Panc1 (cell line): ENCODE measurements around the gene LARP1. TPM values are rescaled to one million over a fixed set of nuclear protein-coding genes. Genes with fewer than 3 reads are reported as not detected.

ENCODE experiments used
- ATAC-seq: fragments of 200-7000 bp; cut with Tn5 transposase; 2 replicates; pipeline ENCODE4 v1.9.1; 2020; ENCODE audit warnings: mild to moderate bottlenecking, moderate library complexity
- BruUV-seq: library from RNA; stranded (reverse); fragments of 400-500 nt; replicated peaks from 2 replicates; lab custom pipeline; 2021; lab: Mats Ljungman, UMichigan
- CTCF ChIA-PET: fragments of 300-600 bp; sonication (Branson Sonifier 250); formaldehyde crosslinking; loops from one replicate; lab custom pipeline; 2022; ENCODE audit warnings: antibody characterized with exemption; lab: Charles Lee
- POLR2A ChIA-PET: fragments of 300-600 bp; sonication (Branson Sonifier 250); formaldehyde crosslinking; loops from one replicate; lab custom pipeline; 2022; ENCODE audit warnings: antibody characterized with exemption; lab: Charles Lee
- DNase-seq: peaks from one replicate; pipeline ENCODE4 v3.0.0-alpha.2; 2010; ENCODE audit warnings: low read depth, low spot score
- H3K27ac ChIP-seq: 2 replicates; pipeline ENCODE4 v1.5.1; 2011; ENCODE audit warnings: mild to moderate bottlenecking, low read length, inconsistent platforms
- H3K27me3 ChIP-seq: fragments of 200-500 bp; sonication (Bioruptor generic); 2 replicates; pipeline ENCODE4 v1.6.0; 2014; ENCODE audit warnings: low read length, inconsistent platforms; ENCODE audit not compliant: control insufficient read depth, insufficient read depth
- H3K36me3 ChIP-seq: fragments of 200-500 bp; sonication (Bioruptor generic); 2 replicates; pipeline ENCODE4 v1.5.1; 2014; ENCODE audit warnings: inconsistent platforms, mild to moderate bottlenecking, low read length, moderate library complexity; ENCODE audit not compliant: control insufficient read depth, insufficient read depth
- H3K4me1 ChIP-seq: 2 replicates; pipeline ENCODE4 v1.5.1; 2011; ENCODE audit warnings: inconsistent platforms, mild to moderate bottlenecking, low read length, moderate library complexity; ENCODE audit not compliant: control insufficient read depth, insufficient read depth
- H3K4me3 ChIP-seq, 2 experiments: 2 replicates each; pipeline ENCODE4 v1.5.1; 2011 to 2012; ENCODE audit warnings: low read depth in 2 of 2, low read length in 2 of 2, mild to moderate bottlenecking in 2 of 2, inconsistent platforms in 1 of 2, moderate library complexity in 1 of 2
- H3K9me3 ChIP-seq: fragments of 200-500 bp; sonication (Bioruptor generic); 2 replicates; pipeline ENCODE4 v1.5.1; 2014; ENCODE audit warnings: low read depth, mild to moderate bottlenecking, inconsistent platforms, low read length, moderate library complexity; ENCODE audit not compliant: control insufficient read depth, insufficient read depth
- POLR2AphosphoS5 ChIP-seq: IDR thresholded peaks from 2 replicates; pipeline ENCODE4 v1.6.1; 2012; ENCODE audit warnings: mild to moderate bottlenecking, low read depth, low read length, moderate library complexity
- REST ChIP-seq, 2 experiments: IDR thresholded peaks; 2 replicates each; pipeline ENCODE4 v1.6.1; 2011 to 2012; ENCODE audit warnings: low read depth in 2 of 2, control low read depth in 1 of 2, low read length in 1 of 2, mild to moderate bottlenecking in 1 of 2, moderate library complexity in 1 of 2; ENCODE audit not compliant: insufficient read depth in 1 of 2
- SIN3A ChIP-seq: IDR thresholded peaks from 2 replicates; pipeline ENCODE4 v1.6.1; 2012; ENCODE audit warnings: low read depth, mild to moderate bottlenecking, low read length, moderate library complexity, borderline replicate concordance; ENCODE audit not compliant: insufficient read depth
- TCF7L2 ChIP-seq: IDR thresholded peaks from 2 replicates; pipeline ENCODE4 v1.6.1; 2011; ENCODE audit warnings: mild to moderate bottlenecking, low read depth, low read length, inconsistent platforms
- in situ Hi-C: cut with HindIII; loops from 2 replicates; pipeline ENCODE4 v1.10.0; 2016; ENCODE audit warnings: low sequenced_read_pairs, low pct_unique_long_range_greater_than_20kb
- intact Hi-C: fragments of 100-400 bp; cut with micrococcal nuclease; formaldehyde crosslinking; loops from one replicate; pipeline ENCODE4 v1.10.0; 2022; ENCODE audit not compliant: unreplicated experiment
- total RNA-seq: library from RNA; stranded (reverse); gene quantifications from one replicate; pipeline ENCODE4 v1.2.1, GENCODE V29; 2021; ENCODE audit not compliant: unreplicated experiment
- TF ChIP-seq, protein P1 (sequence below): fragments of 450-650 bp; IDR thresholded peaks from 2 replicates; pipeline ENCODE4 v1.5.1; 2017; ENCODE audit warnings: mild to moderate bottlenecking

LARP1 gene
- total RNA-seq, 1 experiment from 2014 or later, result 325 TPM

DNA sequence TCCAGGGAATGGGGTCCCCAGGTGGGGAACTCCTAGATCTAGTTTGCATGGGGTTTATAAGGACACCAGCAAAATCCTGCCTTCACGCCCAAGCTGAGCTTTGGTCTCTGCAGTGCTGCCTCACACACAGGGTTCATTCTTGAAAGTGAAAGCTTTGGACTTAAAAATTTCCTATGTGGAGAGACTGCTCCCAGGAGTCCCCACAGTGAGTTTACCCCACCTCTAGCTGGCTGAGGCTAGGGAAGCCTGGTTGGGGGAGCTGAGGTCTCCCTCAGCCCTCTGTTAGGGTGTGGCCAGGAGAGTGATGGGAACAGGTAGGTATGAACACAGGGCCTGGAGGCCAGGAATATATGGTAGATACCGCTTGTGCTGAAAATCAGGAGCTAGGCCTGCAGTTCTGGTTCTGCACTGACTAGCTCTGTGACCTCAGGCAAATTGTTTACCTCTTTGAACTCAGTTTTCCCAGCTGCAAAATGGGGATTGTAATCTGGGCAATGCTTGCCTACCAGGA lies 41.5 kb upstream of the LARP1 start:
- intact Hi-C loops, result no loop called here
- ATAC-seq (peak; percentile 46), DNase-seq (no peak)
- peaks cover 29% of the 10 kb centered on the region for H3K4me1 ChIP-seq
- no peaks in the 10 kb centered on the region for H3K27me3 ChIP-seq
- ChIA-PET CTCF (no interaction called here), POLR2A (no interaction called here)
- no peaks in the 10 kb centered on the region for H3K36me3 ChIP-seq
- no peak overlapping the region for H3K4me3 ChIP-seq
- TF ChIP-seq TCF7L2 (no peak), SIN3A (no peak), REST (IDR thresholded peaks at IDR 0.05; ENCODE audit: insufficient read depth in 1 of 2, low read depth in 2 of 2, low read length in 1 of 2) (no peak), POLR2AphosphoS5 (no peak)
- TF ChIP-seq, protein P1, sequence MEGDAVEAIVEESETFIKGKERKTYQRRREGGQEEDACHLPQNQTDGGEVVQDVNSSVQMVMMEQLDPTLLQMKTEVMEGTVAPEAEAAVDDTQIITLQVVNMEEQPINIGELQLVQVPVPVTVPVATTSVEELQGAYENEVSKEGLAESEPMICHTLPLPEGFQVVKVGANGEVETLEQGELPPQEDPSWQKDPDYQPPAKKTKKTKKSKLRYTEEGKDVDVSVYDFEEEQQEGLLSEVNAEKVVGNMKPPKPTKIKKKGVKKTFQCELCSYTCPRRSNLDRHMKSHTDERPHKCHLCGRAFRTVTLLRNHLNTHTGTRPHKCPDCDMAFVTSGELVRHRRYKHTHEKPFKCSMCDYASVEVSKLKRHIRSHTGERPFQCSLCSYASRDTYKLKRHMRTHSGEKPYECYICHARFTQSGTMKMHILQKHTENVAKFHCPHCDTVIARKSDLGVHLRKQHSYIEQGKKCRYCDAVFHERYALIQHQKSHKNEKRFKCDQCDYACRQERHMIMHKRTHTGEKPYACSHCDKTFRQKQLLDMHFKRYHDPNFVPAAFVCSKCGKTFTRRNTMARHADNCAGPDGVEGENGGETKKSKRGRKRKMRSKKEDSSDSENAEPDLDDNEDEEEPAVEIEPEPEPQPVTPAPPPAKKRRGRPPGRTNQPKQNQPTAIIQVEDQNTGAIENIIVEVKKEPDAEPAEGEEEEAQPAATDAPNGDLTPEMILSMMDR, result no peak
- H3K9me3 ChIP-seq, result no peaks in the 10 kb centered on the region
- BruUV-seq, result no TSS peak
- in situ Hi-C loops, result no loop called here
- peak overlapping the region; percentile 39 for H3K27ac ChIP-seq

DNA sequence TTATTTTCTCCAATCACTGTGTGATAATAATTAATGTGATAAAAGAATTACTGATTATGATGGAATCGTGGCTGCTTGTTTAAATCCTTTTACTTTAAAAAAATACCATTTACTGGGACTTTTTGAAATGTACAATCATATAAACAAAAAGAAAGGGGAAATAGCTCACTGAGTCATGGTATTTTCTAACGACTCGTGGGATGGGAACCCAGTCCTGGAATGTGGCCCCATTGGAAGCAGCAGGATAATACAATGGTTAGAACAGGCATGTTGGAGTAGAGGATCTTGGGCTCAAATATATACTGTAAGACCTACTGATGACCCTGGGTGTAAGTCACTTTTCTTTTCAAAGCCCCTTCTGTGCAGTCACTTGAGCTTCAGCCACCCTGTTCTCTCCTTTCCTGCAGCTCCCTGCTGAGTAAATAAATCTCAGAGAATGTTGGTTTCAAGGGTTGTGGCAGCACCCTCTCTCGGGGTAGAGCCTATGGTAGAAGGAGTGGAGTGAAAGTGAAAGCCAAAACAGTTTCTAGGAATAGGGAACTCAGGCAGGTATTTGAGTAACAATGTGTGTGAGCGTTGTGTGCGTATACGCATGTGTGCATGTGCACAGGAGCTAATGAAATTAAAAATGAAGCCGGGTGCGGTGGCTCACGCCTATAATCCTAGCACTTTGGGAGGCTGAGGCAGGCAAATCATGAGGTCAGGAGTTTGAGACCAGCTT lies 40.8 kb upstream of the LARP1 start:
- in situ Hi-C loops, result no loop called here
- Histone ChIP-seq H3K27me3 (no peaks in the 10 kb centered on the region), H3K4me1 (peaks cover 29% of the 10 kb centered on the region), H3K27ac (peak overlapping the region; percentile 39), H3K36me3 (no peaks in the 10 kb centered on the region), H3K4me3 (no peak overlapping the region), H3K9me3 (no peaks in the 10 kb centered on the region)
- intact Hi-C loops, result no loop called here
- no peak for DNase-seq
- peak; percentile 51 for ATAC-seq
- POLR2A ChIA-PET, result interaction anchor here (0.6 kb wide), 1 partner anchor 19 kb away, joined by 4 read pairs; no protein-coding TSS in a partner anchor
- no TSS peak for BruUV-seq
- TF ChIP-seq POLR2AphosphoS5, result no peak
- no peak for TF ChIP-seq TCF7L2
- TF ChIP-seq, protein P1, result no peak
- no peak for TF ChIP-seq REST (IDR thresholded peaks at IDR 0.05; ENCODE audit: insufficient read depth in 1 of 2, low read depth in 2 of 2, low read length in 1 of 2)
- TF ChIP-seq SIN3A, result no peak
- CTCF ChIA-PET, result no interaction called here
